ENCODE results near the gene TCFL5.
A peak's percentile ranks its signal among the peaks of the same experiment; 100 is the strongest.

Gene TCFL5

GRCh38 chr20:62808211-62808865 is 53.3 kb downstream of the TCFL5 start:
- DNase-seq: peak; percentile 69

GRCh38 chr20:62807444-62808210 is 54.0 kb downstream of the TCFL5 start:
- DNase-seq: no peak

GRCh38 chr20:62806383-62807050 is 55.1 kb downstream of the TCFL5 start:
- DNase-seq: no peak

GRCh38 chr20:62805711-62806382 is 55.8 kb downstream of the TCFL5 start:
- no peak for DNase-seq

GRCh38 chr20:62805155-62805710 is 56.4 kb downstream of the TCFL5 start:
- no peak for DNase-seq

- peak; percentile 51 for DNase-seq
These were observed 56.9 kb downstream of the TCFL5 start, which contains the start of gene OGFR for GRCh38 chr20:62804627-62805154. OGFR (plus strand) TSS chr20:62804835; CDS start chr20:62804860, 25 bp downstream.

GRCh38 chr20:62804021-62804626 is 57.5 kb downstream of the TCFL5 start:
- DNase-seq: peak; percentile 52

GRCh38 chr20:62802026-62802712 is 59.5 kb downstream of the TCFL5 start:
- DNase-seq: no peak

GRCh38 chr20:62801284-62802010 is 60.2 kb downstream of the TCFL5 start:
- DNase-seq: no peak

- DNase-seq: no peak
These were observed 61.0 kb downstream of the TCFL5 start for GRCh38 chr20:62800314-62801259.

- DNase-seq: no peak
These were observed 61.7 kb downstream of the TCFL5 start for GRCh38 chr20:62799873-62800272.

GRCh38 chr20:62799459-62799858 is 62.2 kb downstream of the TCFL5 start:
- no peak for DNase-seq

GRCh38 chr20:62799036-62799435 is 62.6 kb downstream of the TCFL5 start:
- DNase-seq: no peak

- no peak for DNase-seq
These were observed 63.7 kb downstream of the TCFL5 start for GRCh38 chr20:62797671-62798532.

- peak; percentile 29 for DNase-seq
These were observed 64.7 kb downstream of the TCFL5 start for GRCh38 chr20:62796699-62797491.

GRCh38 chr20:62795023-62795761 is 66.4 kb downstream of the TCFL5 start:
- DNase-seq: peak; percentile 80

Measured in NCI-H82 (cell line).